Keratinocyte (primary cell): ENCODE data around the gene TC2N. TPM values are rescaled to one million over a fixed set of nuclear protein-coding genes. Genes with fewer than 3 reads are reported as not detected.

ENCODE experiments used
- DNase-seq: peaks from one replicate; pipeline ENCODE4 v3.0.0-alpha.2; 2011; ENCODE audit warnings: low read depth, missing footprints, low spot score
- FAIRE-seq: peaks from 2 replicates; lab custom pipeline; 2011; peaks lifted over from hg19 to GRCh38; lab: Jason Lieb, UNC
- H2AFZ ChIP-seq: 2 replicates; pipeline ENCODE4 v1.6.0; 2012; ENCODE audit warnings: low read length, control low read depth, inconsistent platforms; ENCODE audit not compliant: control insufficient read depth
- H3K27ac ChIP-seq: 2 replicates; pipeline ENCODE4 v1.5.1; 2011; ENCODE audit warnings: low read length; ENCODE audit not compliant: control insufficient read depth, insufficient read depth
- H3K27me3 ChIP-seq: 3 replicates; pipeline ENCODE4 v1.6.0; 2011; ENCODE audit warnings: low read length; ENCODE audit not compliant: control insufficient read depth, insufficient read depth; ENCODE audit errors: extremely low read depth
- H3K36me3 ChIP-seq, 2 experiments: 2 replicates in 1 of 2; 3 replicates in 1 of 2; pipeline ENCODE4 v1.5.1; 2011; ENCODE audit warnings: low read length in 2 of 2, mild to moderate bottlenecking in 1 of 2; ENCODE audit not compliant: control insufficient read depth in 2 of 2, insufficient read depth in 2 of 2; ENCODE audit errors: extremely low read depth in 1 of 2
- H3K4me1 ChIP-seq: 3 replicates; pipeline ENCODE4 v1.5.1; 2011; ENCODE audit warnings: low read length; ENCODE audit not compliant: control insufficient read depth, insufficient read depth; ENCODE audit errors: extremely low read depth
- H3K4me2 ChIP-seq: 3 replicates; pipeline ENCODE4 v1.6.0; 2011; ENCODE audit warnings: low read depth, low read length; ENCODE audit not compliant: control insufficient read depth, insufficient read depth; ENCODE audit errors: extremely low read depth
- H3K4me3 ChIP-seq, 3 experiments: fragments of 200-600 bp in 1 of 3; sonication (generic) in 1 of 3; 2 replicates in 2 of 3; 3 replicates in 1 of 3; pipeline ENCODE4 v1.5.1; 2011 to 2016; ENCODE audit warnings: low read length in 3 of 3, mild to moderate bottlenecking in 3 of 3, control low read depth in 2 of 3, inconsistent platforms in 1 of 3, low read depth in 1 of 3, mixed read lengths in 1 of 3, mixed run types in 1 of 3, moderate library complexity in 1 of 3; ENCODE audit not compliant: control insufficient read depth in 2 of 3, insufficient read depth in 2 of 3; ENCODE audit errors: extremely low read depth in 1 of 3
- H3K79me2 ChIP-seq: 2 replicates; pipeline ENCODE4 v1.6.0; 2012; ENCODE audit warnings: low read length; ENCODE audit not compliant: control insufficient read depth, insufficient read depth
- H3K9ac ChIP-seq: 3 replicates; pipeline ENCODE4 v1.6.0; 2011; ENCODE audit warnings: low read length; ENCODE audit not compliant: control insufficient read depth, insufficient read depth; ENCODE audit errors: extremely low read depth
- H3K9me1 ChIP-seq: 3 replicates; pipeline ENCODE4 v1.6.0; 2011; ENCODE audit warnings: low read length; ENCODE audit not compliant: control insufficient read depth, insufficient read depth; ENCODE audit errors: extremely low read depth
- H3K9me3 ChIP-seq: 2 replicates; pipeline ENCODE4 v1.5.1; 2012; ENCODE audit warnings: low read depth, low read length; ENCODE audit not compliant: control insufficient read depth
- H4K20me1 ChIP-seq: 3 replicates; pipeline ENCODE4 v1.6.0; 2011; ENCODE audit warnings: low read length; ENCODE audit not compliant: control insufficient read depth, insufficient read depth; ENCODE audit errors: extremely low read depth
- EZH2 ChIP-seq: IDR thresholded peaks from one replicate; pipeline ENCODE4 v1.6.1; 2012; ENCODE audit warnings: inconsistent platforms, mild to moderate bottlenecking, low read length, moderate library complexity
- dilution Hi-C: fragments of 300-500 bp; cut with MboI; formaldehyde crosslinking; loops from one replicate; pipeline ENCODE4 v1.7.0; 2020; ENCODE audit warnings: low sequenced_read_pairs; ENCODE audit not compliant: extremely low pct_ligation_motif_present
- polyA plus RNA-seq, 5 experiments: library from polyadenylated mRNA; depleted of rRNA in 3 of 5; stranded (reverse) in 3 of 5; stranded (forward) in 1 of 5; unstranded in 1 of 5; fragments of >200 nt; gene quantifications; 1 replicate in 1 of 5; 2 replicates in 3 of 5; 3 replicates in 1 of 5; pipeline versions ENCODE4 v1.2.1 to v1.2.3, GENCODE V29; 2011 to 2012; ENCODE audit warnings: missing spikeins in 2 of 5, low read depth in 1 of 5, low replicate concordance in 1 of 5
- TF ChIP-seq, protein P1 (sequence below), 3 experiments: IDR thresholded peaks in 1 of 3; conservative IDR thresholded peaks in 1 of 3; optimal IDR thresholded peaks in 1 of 3; 2 replicates in 2 of 3; 3 replicates in 1 of 3; pipeline versions ENCODE3 to v1.5.1; 2011; ENCODE audit warnings: low read length in 3 of 3, mild to moderate bottlenecking in 3 of 3, moderate library complexity in 2 of 3, control low read depth in 1 of 3, inconsistent platforms in 1 of 3; ENCODE audit not compliant: insufficient read depth in 2 of 3; ENCODE audit errors: extremely low read depth in 1 of 3

TC2N gene
- polyA plus RNA-seq, 1 donor (not counting 4 experiments of a cell fraction or from before 2014, with no cell fraction given), result 22.6 TPM

- H3K9me1 ChIP-seq, result no peaks in the 10 kb centered on the region
- no peaks in the 10 kb centered on the region for H3K27me3 ChIP-seq
- DNase-seq (no peak), FAIRE-seq (no peak)
- H3K4me2 ChIP-seq, result no peak overlapping the region
- H3K79me2 ChIP-seq, result peaks cover 2% of the 10 kb centered on the region
- H3K27ac ChIP-seq, result no peak overlapping the region
- no peaks in the 10 kb centered on the region for H3K9me3 ChIP-seq
- H3K9ac ChIP-seq, result no peak overlapping the region
- dilution Hi-C loops, result no loop called here
- H3K36me3 ChIP-seq, result no peaks in the 10 kb centered on the region
- H2AFZ ChIP-seq, result no peak overlapping the region
- no peaks in the 10 kb centered on the region for H3K4me1 ChIP-seq
- no peaks in the 10 kb centered on the region for H4K20me1 ChIP-seq
- H3K4me3 ChIP-seq, result no peak overlapping the region
- TF ChIP-seq, protein P1, sequence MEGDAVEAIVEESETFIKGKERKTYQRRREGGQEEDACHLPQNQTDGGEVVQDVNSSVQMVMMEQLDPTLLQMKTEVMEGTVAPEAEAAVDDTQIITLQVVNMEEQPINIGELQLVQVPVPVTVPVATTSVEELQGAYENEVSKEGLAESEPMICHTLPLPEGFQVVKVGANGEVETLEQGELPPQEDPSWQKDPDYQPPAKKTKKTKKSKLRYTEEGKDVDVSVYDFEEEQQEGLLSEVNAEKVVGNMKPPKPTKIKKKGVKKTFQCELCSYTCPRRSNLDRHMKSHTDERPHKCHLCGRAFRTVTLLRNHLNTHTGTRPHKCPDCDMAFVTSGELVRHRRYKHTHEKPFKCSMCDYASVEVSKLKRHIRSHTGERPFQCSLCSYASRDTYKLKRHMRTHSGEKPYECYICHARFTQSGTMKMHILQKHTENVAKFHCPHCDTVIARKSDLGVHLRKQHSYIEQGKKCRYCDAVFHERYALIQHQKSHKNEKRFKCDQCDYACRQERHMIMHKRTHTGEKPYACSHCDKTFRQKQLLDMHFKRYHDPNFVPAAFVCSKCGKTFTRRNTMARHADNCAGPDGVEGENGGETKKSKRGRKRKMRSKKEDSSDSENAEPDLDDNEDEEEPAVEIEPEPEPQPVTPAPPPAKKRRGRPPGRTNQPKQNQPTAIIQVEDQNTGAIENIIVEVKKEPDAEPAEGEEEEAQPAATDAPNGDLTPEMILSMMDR (optimal IDR thresholded peaks at IDR 0.05 in 1 of 3, IDR thresholded peaks at IDR 0.05 in 1 of 3, conservative IDR thresholded peaks at IDR 0.05 in 1 of 3; ENCODE audit: extremely low read depth in 1 of 3, insufficient read depth in 2 of 3, low read length in 3 of 3), result no peak
These were observed 53.0 kb downstream of the TC2N start for GRCh38 chr14:91814317-91814716.

DNA sequence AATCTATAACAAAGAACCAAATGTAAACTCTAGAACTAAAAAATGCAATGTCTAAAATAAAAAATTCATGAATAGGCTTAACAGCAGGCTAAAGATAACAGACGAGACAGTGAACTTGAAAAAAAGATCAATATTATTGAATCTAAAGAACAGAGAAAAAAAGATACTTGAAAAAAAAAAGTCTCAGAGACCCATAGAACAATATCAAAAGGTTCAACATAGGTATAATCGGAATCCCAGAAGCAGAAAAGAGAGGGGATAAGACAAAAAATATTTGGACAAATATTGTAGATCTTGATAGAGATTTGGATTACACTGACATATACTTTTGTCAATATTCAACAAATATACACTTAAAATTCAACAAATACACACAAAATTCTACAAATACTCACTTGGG is 56.6 kb downstream of the TC2N start:
- no peaks in the 10 kb centered on the region for H3K27me3 ChIP-seq
- FAIRE-seq (no peak), DNase-seq (no peak)
- no peaks in the 10 kb centered on the region for H3K79me2 ChIP-seq
- H3K9me1 ChIP-seq, result no peaks in the 10 kb centered on the region
- no peak overlapping the region for H3K4me3 ChIP-seq
- no peaks in the 10 kb centered on the region for H4K20me1 ChIP-seq
- H3K9ac ChIP-seq, result no peak overlapping the region
- peaks cover 3% of the 10 kb centered on the region for H3K9me3 ChIP-seq
- no peaks in the 10 kb centered on the region for H3K36me3 ChIP-seq
- no peak overlapping the region for H3K4me2 ChIP-seq
- no peak overlapping the region for H3K27ac ChIP-seq
- H2AFZ ChIP-seq, result no peak overlapping the region
- TF ChIP-seq EZH2, result no peak
- TF ChIP-seq, protein P1 (optimal IDR thresholded peaks at IDR 0.05 in 1 of 3, IDR thresholded peaks at IDR 0.05 in 1 of 3, conservative IDR thresholded peaks at IDR 0.05 in 1 of 3; ENCODE audit: extremely low read depth in 1 of 3, insufficient read depth in 2 of 3, low read length in 3 of 3), result no peak
- H3K4me1 ChIP-seq, result no peaks in the 10 kb centered on the region
- dilution Hi-C loops, result no loop called here
